T-cell (primary cell): Measurements from ENCODE around the gene DENND1A. TPM values are rescaled to one million over a fixed set of nuclear protein-coding genes. Genes with fewer than 3 reads are reported as not detected.

Source experiments
- ATAC-seq, 4 experiments: fragments of 200-7000 bp in 3 of 4; fragments of 150-1000 bp in 1 of 4; cut with Tn5 transposase; replicated peaks in 1 of 4; 1 replicate in 3 of 4; 2 replicates in 1 of 4; pipeline ENCODE4 v1.10.0; 2021; ENCODE audit warnings: moderate library complexity in 3 of 4, mild to moderate bottlenecking in 2 of 4, moderate number of reproducible peaks in 1 of 4
- CTCF ChIA-PET, 2 donors: fragments of 300-600 bp; sonication (Branson Sonifier 250); formaldehyde crosslinking; loops; one replicate each; lab custom pipeline; 2022; ENCODE audit warnings: antibody characterized with exemption in 2 of 2; lab: Charles Lee
- POLR2A ChIA-PET, 2 donors: fragments of 300-600 bp; sonication (Branson Sonifier 250); formaldehyde crosslinking; loops; one replicate each; lab custom pipeline; 2022; ENCODE audit warnings: antibody characterized with exemption in 2 of 2; lab: Charles Lee
- DNase-seq, 35 experiments: peaks; one replicate each; pipeline versions ENCODE4 v3.0.0 to v3.0.0-alpha.2; 2013 to 2023
- H3K27ac ChIP-seq: one replicate; pipeline ENCODE4 v1.5.1; 2013; ENCODE audit warnings: low read length
- H3K27me3 ChIP-seq, 2 experiments: replicated peaks in 1 of 2; 1 replicate in 1 of 2; 2 replicates in 1 of 2; pipeline versions ENCODE4 v1.6.1 to v1.7.0; 2013; ENCODE audit warnings: low read length in 1 of 2, mixed read lengths in 1 of 2; ENCODE audit not compliant: control insufficient read depth in 2 of 2, insufficient read depth in 2 of 2; ENCODE audit errors: extremely low read depth in 1 of 2
- H3K36me3 ChIP-seq, 2 donors: 1 replicate in 1 of 2; 2 replicates in 1 of 2; pipeline versions ENCODE4 v1.6.1 to v1.7.0; 2013; ENCODE audit warnings: low read length in 1 of 2; ENCODE audit not compliant: control insufficient read depth in 2 of 2, insufficient read depth in 1 of 2; ENCODE audit errors: extremely low read depth in 1 of 2
- H3K4me1 ChIP-seq, 2 experiments: 1 replicate in 1 of 2; 2 replicates in 1 of 2; pipeline versions ENCODE4 v1.6.1 to v1.7.0; 2013; ENCODE audit warnings: low read length in 2 of 2, mixed read lengths in 1 of 2; ENCODE audit not compliant: insufficient read depth in 2 of 2, control insufficient read depth in 1 of 2; ENCODE audit errors: extremely low read depth in 1 of 2
- H3K4me3 ChIP-seq, 2 donors: 1 replicate in 1 of 2; 2 replicates in 1 of 2; pipeline versions ENCODE4 v1.5.1 to v1.7.0; 2013; ENCODE audit warnings: mild to moderate bottlenecking in 2 of 2, low read length in 1 of 2, moderate library complexity in 1 of 2; ENCODE audit not compliant: control insufficient read depth in 1 of 2; ENCODE audit errors: extremely low read depth in 1 of 2
- H3K9me3 ChIP-seq: 2 replicates; pipeline ENCODE4 v1.7.0; 2013
- H3K27ac Mint-ChIP-seq, 2 donors: one replicate each; pipeline ENCODE4 v1.8.0; 2020 to 2021; ENCODE audit warnings: mild to moderate bottlenecking in 2 of 2, mixed read lengths in 2 of 2
- H3K27me3 Mint-ChIP-seq, 2 donors: one replicate each; pipeline ENCODE4 v1.8.0; 2021 to 2022; ENCODE audit warnings: mixed read lengths in 2 of 2
- H3K36me3 Mint-ChIP-seq: one replicate; pipeline ENCODE4 v1.8.0; 2021; ENCODE audit warnings: mixed read lengths
- H3K4me1 Mint-ChIP-seq, 3 donors: one replicate each; pipeline ENCODE4 v1.8.0; 2020 to 2022; ENCODE audit warnings: mixed read lengths in 3 of 3, mild to moderate bottlenecking in 1 of 3
- H3K4me3 Mint-ChIP-seq, 3 donors: one replicate each; pipeline ENCODE4 v1.8.0; 2020 to 2022; ENCODE audit warnings: mild to moderate bottlenecking in 3 of 3, mixed read lengths in 3 of 3, moderate library complexity in 3 of 3
- H3K9me3 Mint-ChIP-seq, 3 donors: one replicate each; pipeline ENCODE4 v1.8.0; 2020 to 2022; ENCODE audit warnings: mixed read lengths in 3 of 3
- WGBS: methylation state at CpG from one replicate; pipeline ENCODE4 v1.1.5; 2013; ENCODE audit warnings: missing lambda C conversion rate; ENCODE audit not compliant: insufficient coverage; 5-methylcytosine and 5-hydroxymethylcytosine counted together
- total RNA-seq, 35 experiments: library from RNA in 6 of 35; stranded (reverse) in 6 of 35; fragments of 120-200 nt in 1 of 35; gene quantifications; one replicate each; pipeline versions ENCODE4 v1.2.1 to v1.2.4 and lab custom pipeline; 2013 to 2026

Gene DENND1A
- total RNA-seq, 5 donors from 2014 or later (not counting 1 experiment from before 2014, with no cell fraction given) = 12.4 to 19.9 (median 14.1) TPM

DNA sequence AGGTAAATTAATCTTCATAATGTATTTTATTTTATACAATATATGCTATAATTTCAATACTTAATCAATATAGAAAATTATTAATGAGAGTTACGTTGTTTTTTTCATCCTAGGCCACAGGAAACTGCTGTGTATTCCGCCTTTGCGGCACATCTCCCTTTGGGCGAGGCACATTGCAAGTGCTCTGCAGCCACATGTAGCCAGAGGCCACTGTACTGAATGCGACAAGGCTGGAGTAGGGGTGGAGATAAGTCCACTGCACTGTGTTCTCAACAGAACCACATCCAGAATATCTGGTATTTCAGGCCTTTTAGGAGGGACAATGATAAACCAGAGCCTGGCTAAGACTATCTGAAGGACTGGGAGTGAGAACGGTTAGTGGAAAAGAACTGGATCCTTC is 439.2 kb downstream of the DENND1A start:
- ChIA-PET POLR2A (no interaction called here), CTCF (no interaction called here)
- 100% methylated on average over 2 of the region's 6 CpGs for WGBS

DNA sequence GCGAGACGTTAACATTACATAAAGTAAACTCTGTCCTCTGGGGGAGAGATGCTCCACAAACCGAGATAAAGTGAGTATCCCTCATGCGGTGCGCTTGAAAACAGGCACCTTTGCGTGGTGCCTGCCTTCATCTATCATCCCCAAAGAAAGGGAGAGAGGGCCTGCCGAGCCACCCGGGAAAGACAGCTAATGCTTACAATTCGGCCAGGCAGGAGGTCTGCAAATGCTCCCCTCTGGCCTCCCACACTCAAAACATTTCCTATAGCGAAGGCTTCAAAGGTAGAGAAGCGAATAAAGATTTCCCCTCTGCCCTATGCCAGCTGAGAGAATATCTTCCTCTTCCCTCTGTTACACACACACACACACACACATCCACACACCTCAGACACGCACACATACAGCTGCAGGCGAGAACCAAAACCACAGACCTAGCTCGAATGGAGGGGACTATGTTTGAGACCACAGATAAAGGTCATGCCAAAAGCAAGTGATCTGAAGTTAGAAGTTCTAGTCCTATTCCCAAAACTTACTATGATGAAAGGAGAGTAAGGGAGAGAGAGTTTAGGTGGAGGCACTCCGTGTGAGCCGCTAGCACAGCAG is 441.1 kb downstream of the DENND1A start:
- H3K36me3 ChIP-seq = no peaks in the 10 kb centered on the region
- no peak overlapping the region for H3K27ac ChIP-seq
- H3K36me3 Mint-ChIP-seq = peaks cover 17% of the 10 kb centered on the region
- no peak overlapping the region for H3K4me3 Mint-ChIP-seq
- DNase-seq (no peak), ATAC-seq (no peak)
- ChIA-PET POLR2A (interaction anchor here in 1 of 2 donors (0.5 kb wide), 1 partner anchor 50 kb away, joined by 12 read pairs; no protein-coding TSS in a partner anchor), CTCF (no interaction called here)
- H3K4me1 Mint-ChIP-seq = no peaks in the 10 kb centered on the region
- no peaks in the 10 kb centered on the region for H3K4me1 ChIP-seq
- 96% methylated on average over 4 of the region's 16 CpGs for WGBS
- no peaks in the 10 kb centered on the region for H3K9me3 ChIP-seq
- H3K9me3 Mint-ChIP-seq = no peaks in the 10 kb centered on the region
- no peak overlapping the region for H3K4me3 ChIP-seq
- no peaks in the 10 kb centered on the region for H3K27me3 ChIP-seq
- no peak overlapping the region for H3K27ac Mint-ChIP-seq
- H3K27me3 Mint-ChIP-seq = no peaks in the 10 kb centered on the region

More for the DNA sequence above, 439.2 kb downstream of the DENND1A start:
- Histone ChIP-seq H3K4me3 (no peak overlapping the region), H3K27ac (no peak overlapping the region), H3K36me3 (no peaks in the 10 kb centered on the region), H3K27me3 (no peaks in the 10 kb centered on the region), H3K9me3 (no peaks in the 10 kb centered on the region), H3K4me1 (no peaks in the 10 kb centered on the region)
- peaks cover 13% of the 10 kb centered on the region for H3K36me3 Mint-ChIP-seq
- H3K27ac Mint-ChIP-seq = no peak overlapping the region
- no peaks in the 10 kb centered on the region for H3K27me3 Mint-ChIP-seq
- H3K4me1 Mint-ChIP-seq = no peaks in the 10 kb centered on the region
- DNase-seq = no peak
- ATAC-seq = no peak
- no peak overlapping the region for H3K4me3 Mint-ChIP-seq
- H3K9me3 Mint-ChIP-seq = no peaks in the 10 kb centered on the region

DNA sequence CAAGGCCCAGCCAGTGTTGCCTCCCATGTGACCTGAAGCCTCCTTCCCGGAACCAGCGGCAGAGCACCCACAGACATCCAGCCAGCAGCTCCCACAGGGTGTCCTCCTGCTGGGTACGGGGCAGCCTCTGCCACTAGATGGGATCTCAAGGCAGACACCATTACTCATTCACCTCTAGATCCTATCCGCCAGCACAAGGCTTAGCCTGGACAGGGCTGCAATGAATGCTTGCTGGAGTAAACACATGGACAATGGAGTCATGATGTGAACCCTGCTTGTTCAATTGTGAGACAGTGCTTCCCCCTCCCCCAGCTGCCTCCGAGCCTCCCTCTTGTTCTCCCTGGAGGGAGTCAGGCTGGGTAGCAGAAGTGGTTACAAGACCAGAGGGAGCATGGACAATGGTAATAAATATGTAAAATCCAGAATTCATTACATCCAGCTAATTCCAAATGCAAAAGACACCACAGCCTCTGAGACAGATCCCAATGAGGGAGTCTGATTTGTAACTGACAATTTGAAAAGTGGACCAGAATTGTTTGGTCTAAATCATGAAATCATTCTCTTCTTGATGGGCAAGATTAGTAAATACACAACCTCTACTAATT is 441.9 kb downstream of the DENND1A start:
- no peaks in the 10 kb centered on the region for H3K9me3 Mint-ChIP-seq
- no peaks in the 10 kb centered on the region for H3K27me3 Mint-ChIP-seq
- no peaks in the 10 kb centered on the region for H3K4me1 ChIP-seq
- H3K27ac Mint-ChIP-seq = no peak overlapping the region
- no peak overlapping the region for H3K4me3 ChIP-seq
- H3K36me3 ChIP-seq = no peaks in the 10 kb centered on the region
- H3K4me3 Mint-ChIP-seq = no peak overlapping the region
- CTCF ChIA-PET = no interaction called here
- no peak for ATAC-seq
- H3K9me3 ChIP-seq = no peaks in the 10 kb centered on the region
- POLR2A ChIA-PET = no interaction called here
- H3K4me1 Mint-ChIP-seq = no peaks in the 10 kb centered on the region
- peaks cover 17% of the 10 kb centered on the region for H3K36me3 Mint-ChIP-seq
- WGBS = 94% methylated on average over 3 of the region's 5 CpGs
- DNase-seq = no peak
- no peak overlapping the region for H3K27ac ChIP-seq
- H3K27me3 ChIP-seq = no peaks in the 10 kb centered on the region

DNA sequence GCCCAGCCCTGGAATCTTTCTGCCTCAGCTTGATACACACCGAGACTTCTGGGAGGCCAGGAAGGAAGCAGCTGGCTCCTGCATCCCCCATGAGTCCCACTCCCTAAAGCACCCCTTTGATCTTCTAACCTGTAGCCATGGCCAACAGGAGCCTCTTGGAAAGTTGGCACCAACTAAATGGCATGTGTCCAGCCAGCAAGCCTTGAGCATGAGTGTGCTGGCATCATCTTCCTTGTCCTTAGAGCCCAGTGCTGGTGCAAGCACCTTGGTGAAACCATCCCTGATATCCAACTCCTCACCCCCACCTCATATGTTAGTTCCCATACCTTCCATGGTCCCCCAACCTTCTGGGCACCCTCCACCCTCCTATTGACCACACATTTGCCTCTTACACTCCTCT is 443.5 kb downstream of the DENND1A start:
- DNase-seq (no peak), ATAC-seq (no peak)
- H3K4me1 ChIP-seq = no peaks in the 10 kb centered on the region
- WGBS = 67% methylated on average over 1 of the region's 1 CpG
- no peak overlapping the region for H3K4me3 Mint-ChIP-seq
- H3K4me1 Mint-ChIP-seq = no peaks in the 10 kb centered on the region
- no peaks in the 10 kb centered on the region for H3K27me3 ChIP-seq
- CTCF ChIA-PET = no interaction called here
- POLR2A ChIA-PET = no interaction called here
- no peaks in the 10 kb centered on the region for H3K9me3 Mint-ChIP-seq
- H3K9me3 ChIP-seq = no peaks in the 10 kb centered on the region
- no peak overlapping the region for H3K27ac Mint-ChIP-seq
- H3K36me3 ChIP-seq = no peaks in the 10 kb centered on the region
- peaks cover 11% of the 10 kb centered on the region for H3K36me3 Mint-ChIP-seq
- H3K4me3 ChIP-seq = no peak overlapping the region
- no peak overlapping the region for H3K27ac ChIP-seq
- H3K27me3 Mint-ChIP-seq = no peaks in the 10 kb centered on the region

DNA sequence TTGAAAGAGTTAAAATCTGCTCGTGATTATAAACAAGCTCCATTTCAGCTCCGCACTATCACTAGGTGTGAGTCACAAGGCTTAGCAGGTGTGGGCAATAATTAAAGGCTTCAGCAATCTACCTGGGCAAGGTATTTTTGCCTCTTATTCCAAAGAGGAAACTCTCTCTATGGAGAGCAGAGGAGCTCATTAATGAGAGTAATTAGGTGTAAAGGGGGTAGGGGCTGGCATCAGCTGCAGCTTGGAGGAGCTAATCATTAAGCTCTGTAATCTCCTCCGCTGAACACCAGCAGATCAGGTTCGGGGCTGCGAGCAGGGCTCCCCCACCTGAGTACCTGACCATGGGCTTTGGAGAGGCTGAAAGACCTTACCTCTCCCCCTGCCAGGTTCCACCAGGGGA is 444.7 kb downstream of the DENND1A start:
- no peak overlapping the region for H3K27ac ChIP-seq
- WGBS = 100% methylated on average over 3 of the region's 5 CpGs
- H3K36me3 Mint-ChIP-seq = peaks cover 11% of the 10 kb centered on the region

DNA sequence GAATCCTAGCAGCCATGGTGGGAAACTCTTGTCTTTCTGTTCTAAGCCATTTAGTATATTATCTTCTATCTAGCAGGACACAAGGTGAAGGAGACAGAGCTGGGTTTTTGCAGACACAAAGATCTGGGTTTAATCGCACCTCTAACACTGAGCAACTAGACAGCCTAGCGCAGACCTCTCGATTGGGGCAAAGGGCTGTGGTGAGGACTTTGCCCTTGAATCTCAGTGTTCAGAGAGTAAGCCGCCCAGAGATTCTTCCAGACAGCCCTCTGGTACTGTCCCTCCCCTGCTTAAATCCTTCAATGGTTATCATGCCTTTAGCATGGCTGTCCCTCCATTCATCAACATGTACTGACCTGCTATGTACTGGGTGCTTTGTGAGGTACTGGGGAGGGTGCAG is 445.8 kb downstream of the DENND1A start:
- no peaks in the 10 kb centered on the region for H3K27me3 ChIP-seq
- H3K4me1 ChIP-seq = no peaks in the 10 kb centered on the region
- no peaks in the 10 kb centered on the region for H3K36me3 ChIP-seq
- Mint-ChIP-seq H3K4me3 (no peak overlapping the region), H3K4me1 (no peaks in the 10 kb centered on the region), H3K36me3 (peaks cover 6% of the 10 kb centered on the region), H3K27me3 (no peaks in the 10 kb centered on the region), H3K9me3 (no peaks in the 10 kb centered on the region), H3K27ac (no peak overlapping the region)
- 94% methylated on average over 3 of the region's 4 CpGs for WGBS
- H3K27ac ChIP-seq = no peak overlapping the region
- H3K9me3 ChIP-seq = no peaks in the 10 kb centered on the region
- POLR2A ChIA-PET = no interaction called here
- H3K4me3 ChIP-seq = no peak overlapping the region
- ATAC-seq (no peak), DNase-seq (no peak)
- CTCF ChIA-PET = no interaction called here

More for the DNA sequence above, 444.7 kb downstream of the DENND1A start:
- Histone ChIP-seq H3K4me1 (no peaks in the 10 kb centered on the region), H3K9me3 (no peaks in the 10 kb centered on the region), H3K4me3 (no peak overlapping the region), H3K36me3 (no peaks in the 10 kb centered on the region), H3K27me3 (no peaks in the 10 kb centered on the region)
- ATAC-seq = no peak
- CTCF ChIA-PET = no interaction called here
- H3K27ac Mint-ChIP-seq = no peak overlapping the region
- no peak overlapping the region for H3K4me3 Mint-ChIP-seq
- H3K9me3 Mint-ChIP-seq = no peaks in the 10 kb centered on the region
- H3K27me3 Mint-ChIP-seq = no peaks in the 10 kb centered on the region
- DNase-seq = no peak
- POLR2A ChIA-PET = no interaction called here
- no peaks in the 10 kb centered on the region for H3K4me1 Mint-ChIP-seq
